K562 treated with DMSO at 1 percent for 24 hours (cell line): Measurements from ENCODE around the gene INPP4B. TPM values are rescaled to one million over a fixed set of nuclear protein-coding genes. Genes with fewer than 3 reads are reported as not detected.

Experiments
- total RNA-seq: library from RNA; unstranded; fragments of 300-600 nt; gene quantifications from 2 replicates; pipeline ENCODE4 v1.2.3, GENCODE V29; 2022; ENCODE audit warnings: low read depth; ENCODE audit not compliant: insufficient read depth

Gene INPP4B
- not detected in 2 replicates for total RNA-seq

DNA sequence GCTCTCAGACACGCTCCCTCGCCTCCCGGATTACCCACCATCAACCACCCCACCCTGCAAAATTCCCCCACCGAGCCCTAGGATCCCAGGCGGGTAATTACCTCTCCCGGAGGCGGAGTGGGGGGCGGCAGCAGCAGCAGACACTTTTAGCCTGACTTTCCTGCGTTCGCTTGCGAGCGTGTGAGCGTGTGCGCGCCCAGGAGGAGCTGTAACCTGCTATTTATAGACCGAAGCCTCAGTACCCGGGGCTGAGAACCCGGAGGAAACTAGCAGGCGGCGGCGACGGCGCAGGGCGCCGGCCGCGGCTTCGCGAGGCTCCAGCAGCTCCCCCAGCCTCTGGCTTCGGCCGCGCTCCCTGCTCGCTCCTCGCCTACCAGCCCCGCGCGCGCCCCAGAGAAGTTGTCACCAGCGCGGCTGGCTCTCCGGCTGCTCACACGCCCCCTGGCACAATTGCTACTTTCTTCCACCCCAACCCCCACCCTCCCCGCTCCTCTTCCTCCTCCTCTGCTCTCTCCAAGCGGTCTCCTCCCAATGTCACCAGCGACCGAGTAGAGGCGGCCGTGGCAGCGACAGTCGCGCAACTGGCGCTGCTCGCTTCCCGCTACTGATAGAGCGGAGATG lies at the start of gene INPP4B:
INPP4B (minus strand) TSS at position 194 of the 621 bp plus-strand sequence.

